ENCODE measurements around the gene OR2H1.

OR2H1 gene

DNA sequence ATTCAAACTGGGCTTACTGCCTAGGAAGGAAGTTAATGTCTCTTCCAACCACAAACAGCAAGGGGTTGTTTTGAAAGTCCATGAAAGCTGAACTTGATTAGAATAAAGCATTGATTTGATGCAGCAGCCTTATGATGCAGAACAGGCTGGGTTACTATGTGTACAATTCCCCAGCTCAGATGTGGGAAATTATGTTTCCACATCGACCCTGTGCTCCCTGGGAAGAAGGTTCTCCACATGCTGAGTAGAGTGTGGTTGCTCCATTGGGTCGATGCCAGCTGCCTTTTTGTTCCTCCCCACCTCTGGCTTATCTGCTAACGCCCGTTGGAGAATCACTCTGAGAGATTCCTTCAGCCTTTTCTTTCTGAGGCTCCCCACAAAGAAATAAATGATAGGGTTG is 29.6 kb downstream of the OR2H1 start:
- DNase-seq: no peak

DNA sequence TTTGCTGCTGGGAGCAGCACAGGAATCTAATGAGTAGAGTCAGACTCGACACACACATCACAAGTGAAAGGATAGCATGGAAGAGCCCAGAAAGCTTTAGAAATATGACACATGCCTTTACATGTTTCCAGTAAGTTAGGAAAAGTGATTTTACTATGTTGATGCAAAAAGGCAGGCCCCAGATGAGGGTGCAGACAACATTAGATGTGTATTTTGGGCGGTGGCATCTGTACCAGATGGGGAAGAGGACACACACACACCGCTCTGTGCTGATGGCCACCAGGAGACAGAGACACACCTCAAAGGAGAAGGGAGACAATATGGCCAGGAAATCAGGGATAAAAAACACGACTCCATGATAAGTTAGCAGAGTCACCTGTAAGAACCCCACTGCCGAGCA is 30.2 kb downstream of the OR2H1 start:
- no peak for DNase-seq

DNA sequence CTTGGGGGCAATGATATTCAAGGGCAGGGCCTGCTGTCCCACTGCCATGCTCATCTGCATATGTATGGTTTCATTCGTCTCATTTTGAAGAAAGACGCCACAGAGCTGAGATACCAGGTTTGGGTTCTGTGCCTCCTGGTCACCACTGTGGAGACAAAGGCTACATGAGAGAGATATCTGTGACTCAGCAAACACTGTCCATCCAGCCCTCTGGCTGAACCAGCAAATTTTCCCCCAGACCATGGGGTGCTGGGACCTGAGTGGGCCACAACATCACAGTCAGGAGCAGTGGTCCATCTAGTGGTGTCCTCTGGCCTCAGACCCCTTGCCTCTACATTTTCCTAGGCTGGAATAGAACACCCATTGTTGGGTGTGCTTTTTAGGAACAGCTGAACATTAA is 30.7 kb downstream of the OR2H1 start, which contains the start of gene MAS1L:
MAS1L (minus strand) TSS at position 297 of the 400 bp plus-strand sequence; CDS start at position 243, 54 bp downstream.
- DNase-seq: no peak

DNA sequence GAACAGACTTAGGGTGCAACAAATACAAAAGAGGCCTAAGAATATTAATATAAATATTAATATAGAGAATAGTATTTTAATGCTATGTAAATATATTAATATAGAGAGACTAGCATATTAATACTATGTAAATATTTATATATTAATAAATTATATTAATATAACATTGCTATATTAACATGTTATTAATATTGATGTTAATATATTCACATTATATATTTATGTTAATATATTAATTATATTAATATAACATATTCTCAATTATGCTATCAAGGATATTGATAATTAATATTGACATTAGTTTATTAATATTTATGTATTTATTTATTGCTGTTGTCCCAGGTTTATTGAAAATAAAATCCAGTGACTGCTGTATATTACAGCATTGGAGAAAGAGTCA is 31.9 kb downstream of the OR2H1 start:
- DNase-seq: no peak

DNA sequence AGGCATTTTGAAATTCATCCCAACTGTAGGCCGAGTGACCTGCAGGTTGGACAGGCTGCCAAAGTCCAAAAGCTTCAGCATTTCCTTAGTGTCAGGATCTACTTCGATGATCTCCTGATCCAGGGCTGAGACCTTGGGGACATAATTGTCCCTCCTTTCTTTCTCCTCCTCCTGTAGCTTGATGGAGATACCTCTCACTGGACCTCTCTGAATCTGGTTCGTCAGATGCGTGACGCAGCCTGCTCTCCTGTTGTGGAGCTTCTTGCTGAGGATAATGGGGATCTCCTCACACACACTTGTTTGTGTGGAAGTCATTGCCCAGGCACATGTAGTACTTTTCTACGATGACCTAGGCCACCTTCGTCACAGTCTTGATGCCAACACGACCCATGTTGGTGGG is 32.3 kb downstream of the OR2H1 start:
- DNase-seq: no peak

DNA sequence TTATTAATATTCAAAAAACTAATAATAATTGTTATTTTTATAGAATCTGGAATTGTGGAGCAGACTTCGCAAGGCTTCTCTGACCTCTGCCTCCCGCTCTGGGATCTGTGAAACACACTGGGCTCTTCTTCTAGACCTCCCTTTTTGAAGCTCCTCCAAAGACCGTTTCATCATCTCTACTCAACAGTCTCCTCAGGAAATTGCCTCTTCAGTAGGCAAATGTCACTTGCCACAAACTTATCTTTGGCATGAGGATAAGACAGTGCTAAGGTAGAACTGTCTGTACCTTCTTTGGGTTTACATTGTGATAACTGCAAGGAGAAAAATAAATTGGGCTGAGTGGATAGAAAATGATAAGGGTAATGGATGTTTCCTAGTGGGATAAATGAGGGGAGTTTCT is 33.1 kb downstream of the OR2H1 start:
- no peak for DNase-seq

DNA sequence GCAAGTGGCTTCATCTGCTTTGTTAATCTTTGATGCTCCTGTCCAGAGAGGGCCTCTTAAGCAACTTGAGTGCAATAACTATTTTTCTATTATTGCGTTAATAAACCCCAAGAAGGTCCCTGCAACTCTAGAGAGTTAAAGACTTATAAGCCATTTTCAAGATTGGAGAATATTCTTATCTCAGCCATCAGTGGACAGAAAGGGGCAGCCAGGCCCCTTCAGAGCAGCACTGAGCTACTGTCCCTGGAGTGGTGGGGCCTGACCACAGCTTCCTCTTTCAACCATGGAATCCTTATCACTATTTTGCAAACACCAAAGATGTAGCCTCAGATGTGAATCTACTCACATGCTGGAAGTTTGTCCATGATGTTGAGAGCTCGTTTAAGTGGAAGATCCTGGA is 33.6 kb downstream of the OR2H1 start:
- DNase-seq: no peak

DNA sequence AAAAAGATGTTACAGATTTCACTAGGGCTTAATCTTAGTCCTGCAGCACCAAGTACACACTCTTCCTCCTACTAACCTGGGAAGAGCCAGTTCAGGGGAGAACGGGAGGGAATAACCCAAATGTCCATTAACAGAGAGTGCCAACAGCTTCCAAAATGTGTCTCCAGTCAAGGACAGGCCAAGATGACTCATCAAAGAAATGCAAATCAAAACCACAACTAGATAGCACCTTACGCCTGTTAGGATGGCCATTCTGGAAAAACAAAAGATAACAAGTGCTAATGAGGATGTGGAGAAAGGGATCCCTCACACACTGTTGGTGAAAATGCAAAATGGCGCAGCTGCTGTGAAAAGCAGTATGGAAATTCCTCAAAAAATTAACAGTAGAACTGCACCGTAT is 34.6 kb downstream of the OR2H1 start:
- no peak for DNase-seq

DNA sequence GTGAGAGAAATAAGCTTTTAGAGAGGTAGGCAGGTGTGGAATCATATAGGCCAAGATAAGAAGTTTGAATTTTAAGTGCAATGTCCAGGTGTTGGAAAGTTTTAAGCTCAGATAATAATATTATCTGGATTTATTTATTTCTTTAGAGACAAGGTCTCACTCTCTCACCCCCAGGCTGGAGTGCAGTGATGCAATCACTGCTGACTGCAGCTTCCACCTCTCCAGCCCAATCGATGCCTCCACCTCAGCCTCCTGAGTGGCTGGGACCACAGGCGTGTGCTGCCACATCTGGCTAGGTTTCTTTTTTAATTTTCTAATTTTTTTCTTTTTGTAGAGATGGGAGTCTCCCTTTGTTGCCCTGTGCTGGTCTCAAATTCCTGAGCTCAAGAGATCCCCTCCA is 36.3 kb downstream of the OR2H1 start:
- DNase-seq: no peak

DNA sequence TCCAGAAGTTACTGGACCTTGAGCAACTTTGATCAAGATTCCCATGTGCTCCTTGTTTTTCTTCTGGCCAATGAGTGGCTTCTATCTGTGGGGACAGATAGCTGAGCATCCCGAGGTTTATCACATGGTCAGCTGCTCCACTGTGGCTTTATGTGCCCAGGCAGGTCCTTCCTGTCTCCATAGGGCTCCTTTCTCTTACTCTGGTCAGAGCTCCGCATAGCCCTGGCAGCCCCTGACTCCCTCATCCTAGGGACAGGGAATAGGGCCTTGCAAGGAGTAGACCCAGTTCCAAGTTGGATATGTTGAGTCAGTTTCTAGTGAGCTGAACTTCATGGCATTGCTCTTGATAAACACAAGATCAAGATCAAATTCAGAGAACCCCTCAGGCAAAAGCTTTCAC is 37.2 kb downstream of the OR2H1 start:
- no peak for DNase-seq

DNA sequence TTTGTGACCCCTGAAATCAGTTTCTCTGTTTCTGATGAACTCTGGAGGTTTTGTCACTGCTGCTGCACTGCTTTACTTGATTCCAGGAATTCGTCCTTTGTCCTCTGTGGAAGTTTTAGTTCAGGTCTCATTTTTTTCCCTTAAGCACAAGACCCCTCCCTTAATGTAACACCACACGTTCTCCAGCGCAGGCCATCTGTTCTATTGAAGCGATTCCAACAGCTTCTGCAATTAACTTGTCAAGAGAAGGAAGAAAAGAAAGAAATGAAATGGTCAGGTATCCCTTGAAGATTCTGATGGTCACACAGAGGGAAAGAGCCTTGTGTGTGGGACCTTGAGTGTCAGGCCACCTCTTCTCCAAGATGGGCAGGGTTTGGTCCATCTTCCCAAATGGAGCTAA is 38.6 kb downstream of the OR2H1 start:
- no peak for DNase-seq

DNA sequence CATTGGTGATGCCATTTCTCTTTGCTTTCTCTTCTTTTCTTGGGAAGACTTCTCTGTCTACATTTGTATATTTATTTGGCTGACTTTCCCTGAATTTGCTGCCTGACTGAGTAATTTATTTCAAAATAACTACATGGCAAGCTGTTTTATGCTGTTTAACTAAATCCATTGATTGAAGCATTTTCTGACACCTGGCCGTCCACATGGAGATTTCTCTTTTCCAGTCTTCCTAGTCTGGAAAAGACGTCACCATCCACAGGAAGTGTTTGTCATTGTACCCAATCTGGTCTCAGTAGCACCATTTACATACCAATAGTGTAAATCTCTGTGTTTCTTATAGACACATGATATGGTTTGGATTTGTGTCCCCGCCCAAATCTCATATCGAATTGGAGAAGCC is 40.0 kb downstream of the OR2H1 start:
- DNase-seq: no peak

DNA sequence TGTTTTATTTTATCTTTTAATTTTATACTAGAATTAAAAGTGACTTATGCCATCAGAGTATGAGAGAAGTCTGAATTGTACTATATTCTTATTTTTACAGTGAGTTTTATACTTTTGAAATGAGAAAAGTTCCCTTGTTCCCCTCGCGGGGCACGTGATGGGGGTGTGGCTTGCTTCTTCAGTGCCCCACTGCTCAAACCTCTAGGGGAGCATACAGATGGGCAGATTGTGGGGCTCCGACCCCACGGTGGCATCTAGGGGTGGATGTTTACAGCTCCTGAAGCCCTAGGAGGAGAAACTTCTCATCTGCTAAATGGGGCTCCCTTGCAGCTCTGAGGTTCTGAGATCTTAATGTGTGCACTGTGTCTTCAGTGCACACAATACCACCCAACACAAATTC is 42.7 kb downstream of the OR2H1 start:
- no peak for DNase-seq

DNA sequence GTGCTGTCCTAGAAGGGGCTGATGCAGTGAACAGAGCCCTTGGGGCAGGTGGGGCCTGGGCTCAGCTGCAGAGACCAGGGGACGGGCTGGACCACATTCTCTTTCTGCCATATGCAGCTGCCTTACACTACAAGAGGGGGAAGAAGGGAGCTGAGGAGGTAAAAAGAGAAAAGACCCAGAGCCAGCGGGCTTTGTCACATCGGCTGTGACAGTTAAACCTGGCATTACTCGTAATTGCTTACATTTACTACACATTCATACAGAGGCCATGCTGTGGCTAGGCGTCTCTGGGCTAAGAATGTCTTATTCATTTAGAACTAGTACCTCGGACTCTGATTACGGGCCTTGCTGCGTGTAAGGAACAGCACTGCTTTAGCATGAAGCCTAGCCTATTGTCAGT is 43.6 kb downstream of the OR2H1 start:
- DNase-seq: no peak

DNA sequence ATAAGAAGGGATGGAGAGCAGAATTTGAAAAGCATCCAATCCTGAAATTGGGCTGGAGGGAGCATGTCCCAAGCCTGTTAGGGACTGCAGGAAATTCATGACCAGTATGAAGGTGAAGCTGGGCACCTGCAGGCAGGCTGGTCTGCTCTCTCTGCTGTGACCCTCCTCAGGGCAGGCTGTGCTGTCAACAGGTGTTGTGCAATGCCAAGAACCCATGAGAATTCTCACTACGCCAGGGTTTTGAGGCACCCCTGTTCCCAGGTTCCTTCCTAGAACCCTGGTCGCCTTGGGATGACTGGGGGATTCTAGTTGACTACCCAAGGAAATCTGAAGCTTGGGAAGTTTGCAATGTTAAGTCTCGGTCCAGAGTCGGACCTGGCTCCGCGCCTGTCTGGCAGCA is 44.2 kb downstream of the OR2H1 start:
- DNase-seq: no peak

DNA sequence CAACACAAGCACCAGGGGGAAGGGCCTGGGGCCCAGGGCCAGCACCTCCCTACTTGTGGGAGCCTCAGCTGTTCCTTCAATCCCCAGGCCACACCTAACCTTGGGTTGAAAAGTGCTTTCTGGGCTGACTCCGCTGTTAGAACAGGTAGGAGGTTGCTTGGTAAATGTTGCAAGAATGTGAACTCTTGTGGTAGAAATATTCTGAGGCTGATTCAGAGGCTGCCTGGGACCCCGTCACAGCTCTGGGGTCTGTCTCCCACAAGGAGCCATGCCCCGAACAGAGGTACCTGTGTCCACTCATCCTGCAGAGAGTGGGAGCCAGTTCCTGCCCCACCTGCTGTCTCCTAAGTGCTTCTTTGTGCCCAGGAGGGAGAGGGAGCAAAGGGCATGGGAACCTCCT is 45.2 kb downstream of the OR2H1 start:
- no peak for DNase-seq

DNA sequence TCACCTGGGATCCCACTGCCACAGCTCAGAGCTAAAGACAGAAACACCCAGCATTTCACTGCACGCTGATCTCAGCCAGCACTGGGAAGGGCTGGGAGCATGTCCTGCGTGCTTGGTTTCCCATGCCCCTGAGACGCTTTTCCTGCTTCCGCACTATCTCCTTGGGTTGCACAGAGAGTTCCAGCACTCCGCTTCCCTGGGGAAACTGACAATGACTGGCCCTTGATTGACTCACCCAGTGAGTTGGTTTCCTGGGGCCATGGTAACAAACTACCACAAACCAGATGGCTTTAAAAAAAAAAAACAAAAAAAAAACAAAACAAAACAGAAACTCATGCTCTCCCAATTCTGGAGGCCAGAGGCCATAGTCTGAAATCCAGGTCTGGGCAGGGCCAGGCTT is 45.6 kb downstream of the OR2H1 start:
- no peak for DNase-seq

DNA sequence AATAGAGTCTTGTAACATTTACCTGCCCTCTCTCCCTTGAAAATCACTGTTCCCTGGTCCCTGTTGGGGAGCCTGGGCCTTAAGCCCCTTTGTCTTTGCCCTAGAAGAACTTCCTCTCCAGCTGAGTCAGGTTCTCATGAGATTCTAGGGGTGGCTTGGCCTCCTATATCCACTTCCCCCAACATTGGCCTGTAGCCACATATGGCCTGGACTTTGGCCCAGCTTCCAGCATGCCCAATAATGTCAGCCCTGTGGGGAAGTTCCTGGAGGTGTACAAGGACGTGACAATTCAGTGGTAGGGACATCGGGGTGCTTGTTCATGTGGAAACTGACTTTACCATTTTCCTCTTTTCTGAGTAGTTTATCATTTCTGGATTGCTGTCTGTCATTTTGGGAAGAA is 48.0 kb downstream of the OR2H1 start:
- DNase-seq: no peak

DNA sequence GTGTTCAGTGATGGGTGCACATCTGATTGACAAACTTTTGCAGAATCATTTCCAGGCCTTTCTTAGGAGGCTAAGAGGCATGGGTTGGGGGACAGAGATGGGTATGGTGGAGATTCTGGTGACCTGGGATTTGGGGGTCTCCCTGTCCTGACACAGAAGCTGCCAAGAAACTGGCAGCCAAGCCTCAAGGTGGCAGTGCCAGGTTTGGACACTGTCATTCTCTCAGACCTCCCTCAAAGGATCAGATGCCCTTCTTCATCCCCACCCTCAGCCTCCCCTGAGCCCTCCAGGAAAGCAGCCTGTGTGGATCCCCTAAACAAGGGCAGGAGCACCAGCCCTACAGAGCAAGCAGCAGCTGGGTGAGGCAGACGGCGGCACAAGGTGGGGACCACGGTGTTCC is 48.9 kb downstream of the OR2H1 start:
- DNase-seq: no peak

DNA sequence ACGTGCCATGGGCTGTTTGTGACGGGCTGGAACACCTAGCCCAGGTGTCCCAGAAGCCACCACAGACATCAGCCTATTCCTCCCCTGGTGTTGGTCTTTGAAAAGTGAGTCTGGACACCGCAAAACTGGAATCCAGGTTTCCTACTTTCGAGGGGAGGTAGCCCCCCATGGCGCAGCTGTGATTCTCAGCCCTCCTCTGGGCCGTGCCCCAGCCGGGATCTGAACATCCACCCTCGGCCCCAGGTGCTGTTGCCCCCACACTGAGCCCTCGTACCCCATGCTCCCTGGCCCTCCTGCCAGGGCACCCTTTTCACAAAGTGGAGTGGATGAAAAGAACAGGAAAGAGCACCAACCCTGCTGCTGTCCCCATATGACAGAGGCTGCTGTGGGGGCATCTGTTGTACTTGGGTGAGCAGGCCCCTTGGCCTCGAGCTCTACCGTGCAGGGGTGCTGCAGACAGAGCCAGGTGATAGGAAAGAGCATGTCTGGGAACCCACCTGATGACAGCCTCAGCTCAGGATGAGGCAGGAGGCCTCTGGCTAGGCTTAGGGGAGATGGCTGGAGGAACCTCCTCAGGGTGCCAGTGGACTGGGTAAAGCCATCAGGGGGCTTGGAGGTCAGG is 49.6 kb downstream of the OR2H1 start:
- DNase-seq: no peak

DNA sequence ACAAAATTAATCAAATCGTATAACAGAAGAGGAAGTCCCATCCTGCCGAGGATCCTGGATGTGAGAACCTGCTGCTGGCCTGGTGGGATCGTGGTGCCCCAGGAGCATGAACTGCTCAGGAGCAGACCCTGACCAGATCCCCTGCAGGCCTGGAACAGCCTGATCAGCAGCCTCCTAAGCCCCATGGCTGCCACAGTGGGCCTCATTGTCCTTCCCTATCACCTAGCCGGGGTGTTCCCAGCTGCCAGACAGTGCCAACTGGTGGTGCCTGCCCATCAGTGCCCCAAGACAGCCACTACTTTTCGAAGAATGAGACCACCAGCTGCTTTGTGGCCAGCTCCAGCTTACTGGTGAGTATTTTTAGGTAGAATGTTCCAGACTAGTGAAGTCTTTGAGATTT is 50.4 kb downstream of the OR2H1 start:
- no peak for DNase-seq

DNA sequence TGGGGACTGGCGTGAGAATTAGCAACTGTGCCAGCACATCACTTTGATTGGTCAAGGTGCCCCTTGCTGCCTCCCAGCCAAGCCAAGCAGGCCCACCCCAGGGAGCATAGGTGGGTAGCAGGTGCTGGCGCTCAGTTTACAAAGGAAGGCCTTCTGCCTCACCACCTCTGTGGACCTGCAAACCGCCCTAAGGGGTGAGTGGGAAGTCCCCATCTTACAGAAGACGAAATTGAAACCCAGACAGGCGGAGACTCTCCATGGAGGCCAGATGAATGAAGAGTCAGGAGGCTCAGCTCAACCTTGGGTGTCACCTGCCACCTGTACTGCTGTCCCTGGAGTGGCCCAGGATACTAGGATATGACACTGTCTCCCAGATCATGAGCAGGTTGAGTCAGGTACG is 52.3 kb downstream of the OR2H1 start:
- no peak for DNase-seq

DNA sequence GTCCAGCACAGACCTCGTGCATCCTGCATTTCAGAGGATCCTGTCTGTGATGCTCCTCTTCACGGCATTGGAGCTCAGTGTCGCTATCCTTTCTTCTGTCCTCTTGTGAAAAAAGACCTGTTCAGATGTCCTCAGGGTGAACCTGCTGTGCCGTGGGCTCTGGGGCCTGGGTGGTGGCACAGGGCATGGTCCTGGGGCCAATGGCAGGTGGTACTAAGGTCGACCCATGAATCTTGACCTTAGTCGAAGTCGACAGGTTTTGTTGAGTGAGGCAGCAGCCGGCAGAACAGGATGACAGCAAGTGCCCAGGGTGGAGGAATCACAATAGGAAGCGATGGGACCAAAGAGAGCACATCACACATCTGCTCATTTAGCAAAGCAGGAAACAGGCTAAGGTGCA is 52.8 kb downstream of the OR2H1 start:
- DNase-seq: no peak

DNA sequence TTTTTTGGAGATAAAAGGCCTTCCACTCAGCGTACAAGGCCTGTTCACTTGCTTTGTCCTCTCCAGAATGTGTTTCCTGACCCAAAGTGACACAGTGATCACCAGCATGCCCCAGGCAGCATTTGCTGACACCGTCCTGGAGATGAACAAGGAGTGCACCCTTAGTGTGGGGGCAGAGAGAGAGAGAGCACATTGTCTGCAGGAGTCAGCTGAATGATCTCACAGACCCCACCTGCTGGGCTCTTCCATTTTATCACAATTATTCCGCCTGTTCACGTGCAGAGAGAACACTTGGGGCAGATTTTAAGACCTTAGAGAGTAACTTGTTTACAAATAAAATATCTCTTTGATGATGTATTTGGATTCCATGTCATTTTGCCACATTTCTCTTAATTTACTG is 53.2 kb downstream of the OR2H1 start:
- DNase-seq: no peak

DNA sequence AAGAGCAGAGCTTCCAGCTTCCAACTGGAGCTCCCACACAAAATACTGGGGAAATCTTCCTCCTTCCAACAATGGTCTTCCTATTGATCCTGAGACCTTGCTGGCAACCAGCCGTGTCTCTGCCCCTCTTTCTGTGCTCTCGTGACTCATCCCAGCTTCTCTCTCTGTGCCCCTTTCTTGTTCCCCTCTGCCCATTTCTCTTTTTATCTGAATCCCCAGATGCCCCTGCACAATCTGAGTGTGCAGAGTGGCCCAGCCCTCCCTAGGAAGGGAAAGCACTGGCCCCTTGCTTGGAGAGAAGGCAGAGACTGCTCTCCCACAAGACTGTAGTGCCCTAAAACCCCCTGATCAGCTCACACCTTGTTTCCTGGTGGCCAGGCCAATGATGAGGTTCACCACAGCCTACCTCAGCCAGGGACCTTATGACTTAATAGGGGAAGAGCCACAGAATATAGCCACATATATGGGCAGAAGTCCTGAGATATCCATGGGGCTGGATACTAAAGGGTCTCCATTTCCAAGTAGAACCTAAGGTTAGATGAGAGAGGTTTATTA is 53.9 kb downstream of the OR2H1 start:
- DNase-seq: no peak

Measured in NCI-H2081 treated with DMSO at 0.1 percent for 48 hours (cell line).